DMS114 treated with DMSO at 0.1 percent for 48 hours (cell line): ENCODE measurements around the gene MBD5.
"Not testable (repeated sequence)": the region's sequence is repeated elsewhere in the genome, so short reads cannot be mapped to it uniquely, and the experiment has no call there.

Experiments used
- DNase-seq: peaks from one replicate; lab custom pipeline; 2025; ENCODE audit not compliant: unreplicated experiment; lab: John Stamatoyannopoulos, UW

Gene MBD5

GRCh38 chr2:148540022-148540421, 519.1 kb downstream of the MBD5 start:
- DNase-seq: no peak

- no peak for DNase-seq
Measured at GRCh38 chr2:148541792-148542191, 520.9 kb downstream of the MBD5 start.

DNA sequence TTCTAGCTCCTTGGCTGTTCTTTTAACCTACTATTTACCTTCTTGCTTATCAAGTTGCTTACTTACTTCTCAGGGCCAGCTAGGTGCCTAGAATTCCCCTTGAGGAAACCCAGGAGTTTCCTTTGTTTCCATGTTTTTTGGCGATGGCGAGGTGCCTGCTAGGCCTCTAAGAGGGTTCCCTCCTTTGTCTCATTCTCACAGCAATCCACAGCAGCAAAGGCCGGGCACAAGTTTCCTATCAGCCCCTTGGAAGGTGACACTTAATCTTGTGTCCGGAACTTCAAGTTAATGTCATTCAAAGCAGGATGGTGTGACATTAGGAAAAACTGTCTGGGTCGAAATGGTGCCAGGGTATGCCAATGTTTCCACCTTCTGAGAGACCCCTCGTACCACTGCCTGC, 521.7 kb downstream of the MBD5 start:
- no peak for DNase-seq

DNA sequence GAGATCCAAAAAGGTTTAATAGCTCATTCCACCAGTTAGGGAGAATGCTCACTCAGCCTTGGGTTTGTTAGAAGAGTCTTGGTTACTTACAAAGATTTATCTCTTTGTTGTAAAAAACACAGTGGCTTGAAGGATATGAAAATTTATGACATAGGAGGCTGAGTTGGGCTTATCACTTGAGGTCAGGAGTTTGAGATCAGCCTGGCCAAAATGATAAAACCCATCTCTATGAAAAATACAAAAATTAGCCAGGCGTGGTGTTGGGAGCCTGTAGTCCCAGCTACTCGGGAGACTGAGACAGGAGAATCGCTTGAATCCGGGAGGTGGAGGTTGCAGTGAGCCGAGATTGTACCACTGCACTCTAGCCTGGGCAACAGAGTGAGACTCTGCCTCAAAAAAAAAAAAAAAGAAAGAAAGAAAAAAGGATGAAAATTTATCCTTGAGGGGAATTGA, 522.2 kb downstream of the MBD5 start:
- not testable (repeated sequence) for DNase-seq

DNA sequence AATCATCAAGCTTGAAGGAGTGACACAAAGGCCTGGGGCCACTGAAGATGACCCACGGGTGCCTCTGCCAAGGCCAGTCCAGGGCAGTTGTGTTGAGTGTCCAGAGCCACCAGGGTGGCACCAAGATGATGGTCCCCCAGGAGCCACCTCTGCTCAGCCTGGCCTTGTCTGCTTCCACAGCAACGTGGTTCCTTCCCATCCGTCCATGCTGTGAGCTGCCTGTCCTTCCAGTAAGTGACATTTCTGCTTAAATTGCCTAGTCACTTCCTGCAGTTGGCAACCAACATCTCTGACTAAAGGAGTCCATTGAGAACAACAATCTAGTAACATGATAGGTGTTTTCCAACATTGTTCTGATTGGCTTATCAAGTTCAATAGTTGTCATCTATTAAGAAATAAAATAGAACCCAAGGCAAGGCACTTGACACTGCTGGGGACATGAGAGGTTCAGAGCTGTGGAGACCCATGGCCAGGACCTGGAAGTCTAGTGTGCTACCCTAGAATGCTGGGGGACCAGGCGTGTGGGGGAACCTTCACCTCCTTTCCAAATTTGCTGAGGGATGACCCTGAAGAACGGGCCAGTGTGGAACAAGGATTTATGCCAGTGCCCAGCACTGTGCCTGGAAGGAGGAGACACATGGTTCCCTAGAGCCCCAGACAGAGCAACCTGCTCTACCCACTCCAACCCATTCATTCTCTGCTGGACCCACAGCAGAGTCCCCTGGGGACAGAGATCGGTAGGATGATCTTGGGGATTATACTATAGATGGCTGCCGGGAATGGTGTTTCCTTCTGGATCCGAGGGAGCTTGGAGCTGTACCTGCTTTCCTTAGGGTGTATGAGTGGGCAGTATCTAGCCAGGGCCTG, 524.7 kb downstream of the MBD5 start:
- DNase-seq: no peak

- no peak for DNase-seq
Measured at GRCh38 chr2:148546270-148546669, 525.4 kb downstream of the MBD5 start.

DNA sequence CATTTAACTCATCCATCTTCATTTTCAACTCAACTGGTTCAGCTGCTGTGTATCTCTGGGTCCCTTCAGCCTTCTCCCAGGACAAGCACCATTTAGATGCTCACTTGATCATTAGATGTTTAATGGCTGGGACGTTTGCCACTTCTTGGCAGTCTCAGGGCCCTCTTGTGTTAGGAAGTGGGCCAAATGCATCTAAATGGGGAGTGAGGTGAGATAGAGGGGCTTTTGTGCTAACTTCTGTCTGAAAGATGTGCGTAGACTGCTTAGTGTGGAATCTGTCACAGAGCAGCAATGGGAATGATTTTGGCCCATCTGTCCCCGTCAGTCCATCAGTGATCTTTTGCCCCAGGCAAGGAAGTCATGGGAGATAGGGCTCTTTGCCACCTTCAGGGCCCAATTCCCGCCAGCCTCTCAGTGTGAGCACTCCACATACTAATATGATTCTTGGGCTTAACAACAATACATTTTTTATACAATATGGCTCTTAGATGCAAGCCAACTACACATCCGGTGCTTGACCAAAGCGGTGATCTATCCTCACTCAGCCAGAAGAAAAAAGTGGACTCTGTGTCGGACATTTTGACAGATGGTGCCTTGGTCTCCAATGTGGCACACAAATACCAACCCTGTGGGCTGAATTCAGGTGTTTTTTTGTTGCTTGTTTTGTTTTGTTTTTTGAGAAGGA, 528.0 kb downstream of the MBD5 start:
- no peak for DNase-seq

- DNase-seq: no peak
Measured at GRCh38 chr2:148552675-148553331, 531.9 kb downstream of the MBD5 start.

DNA sequence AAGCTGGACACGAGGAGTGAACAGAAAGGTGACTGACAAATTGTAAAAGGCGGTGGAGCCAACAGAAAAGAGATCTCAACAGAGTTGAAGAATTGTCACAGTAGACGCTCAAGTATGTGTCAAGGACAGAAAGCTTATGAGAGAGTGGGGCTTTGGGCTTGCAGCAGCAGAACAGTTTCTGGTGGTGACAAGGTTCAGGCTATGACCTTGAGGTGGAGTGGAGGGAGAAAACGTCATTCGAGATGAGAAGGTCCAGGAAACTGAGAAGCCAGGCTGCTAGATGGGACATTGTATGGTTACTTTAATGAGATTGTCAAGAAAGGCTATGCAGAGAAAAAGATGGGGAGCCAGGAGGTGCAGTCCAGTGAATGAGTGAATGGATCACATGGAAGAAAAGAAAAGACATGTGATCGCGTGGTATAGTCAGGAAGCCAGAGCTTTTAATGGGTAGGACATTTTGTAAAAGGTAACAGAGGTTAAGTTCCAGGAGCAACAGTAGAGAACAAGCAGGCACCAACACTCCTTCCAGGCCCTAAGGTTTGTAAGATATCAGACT, 532.5 kb downstream of the MBD5 start:
- no peak for DNase-seq

DNA sequence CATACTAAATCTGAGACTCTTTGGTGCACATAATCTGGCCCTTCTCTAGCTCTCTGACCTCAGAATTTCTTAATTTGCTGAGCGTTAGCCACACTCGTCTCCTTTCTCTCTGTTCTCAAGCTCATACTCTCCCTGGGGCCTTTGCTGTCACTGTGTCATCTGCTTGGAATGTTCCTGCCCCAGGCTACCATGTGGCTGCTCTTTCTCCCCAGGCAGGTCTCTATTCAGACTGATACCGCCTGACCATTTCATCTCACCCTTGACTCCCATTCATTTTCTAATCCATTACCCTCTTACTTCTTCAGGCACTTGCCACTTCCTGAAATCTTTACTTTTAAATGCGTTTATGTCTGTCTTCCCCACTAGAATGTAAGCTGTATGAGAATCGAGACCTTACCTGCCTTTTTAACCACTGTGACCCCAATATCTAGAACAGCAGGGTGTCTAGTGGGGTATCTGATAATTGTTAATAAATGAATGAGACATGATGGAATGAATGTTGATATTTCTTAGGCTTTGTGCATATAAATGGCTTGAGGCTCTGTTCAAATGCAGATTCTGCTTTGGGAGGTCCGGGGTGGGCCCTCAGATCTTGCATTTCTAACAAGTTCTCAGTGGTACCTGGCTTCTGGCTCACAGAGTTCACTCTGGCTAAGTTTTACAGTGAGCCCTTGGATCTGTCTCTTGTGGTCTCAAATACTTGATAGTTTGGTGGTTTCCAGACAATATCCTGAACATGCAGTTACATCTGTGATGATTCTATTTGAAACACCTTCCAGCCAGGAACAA, 533.8 kb downstream of the MBD5 start:
- no peak for DNase-seq

DNA sequence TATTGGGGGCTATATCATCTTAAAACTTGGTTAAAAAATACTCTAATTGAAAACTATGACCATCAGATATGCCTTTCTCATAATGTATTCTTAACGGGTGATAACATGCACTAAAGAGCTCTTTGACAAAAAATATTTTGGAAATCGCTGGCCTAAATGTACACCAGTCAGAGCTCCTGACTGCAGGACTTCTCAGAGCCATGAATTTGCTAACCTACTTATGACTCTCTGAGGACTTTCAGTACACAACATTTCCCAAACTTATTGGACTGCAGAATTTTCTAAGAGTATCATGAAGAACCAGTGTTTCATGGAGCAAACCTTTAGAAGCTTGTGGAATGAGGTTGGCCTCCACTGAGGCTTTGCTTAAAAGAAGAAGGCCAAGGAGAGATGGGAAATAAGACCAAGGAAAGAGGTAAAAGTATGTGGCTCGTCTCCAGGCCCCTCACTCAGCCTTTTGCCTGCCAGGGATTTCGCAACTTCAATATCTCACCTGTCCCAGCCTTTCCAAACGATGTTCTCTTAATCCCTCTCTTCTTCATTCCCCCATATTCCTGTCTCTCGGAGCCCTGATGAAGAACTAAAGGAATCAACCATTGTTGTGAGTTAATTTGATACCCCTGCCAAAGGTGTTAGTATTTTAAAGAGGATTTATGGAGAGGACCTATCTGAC, 534.9 kb downstream of the MBD5 start:
- DNase-seq: no peak

DNA sequence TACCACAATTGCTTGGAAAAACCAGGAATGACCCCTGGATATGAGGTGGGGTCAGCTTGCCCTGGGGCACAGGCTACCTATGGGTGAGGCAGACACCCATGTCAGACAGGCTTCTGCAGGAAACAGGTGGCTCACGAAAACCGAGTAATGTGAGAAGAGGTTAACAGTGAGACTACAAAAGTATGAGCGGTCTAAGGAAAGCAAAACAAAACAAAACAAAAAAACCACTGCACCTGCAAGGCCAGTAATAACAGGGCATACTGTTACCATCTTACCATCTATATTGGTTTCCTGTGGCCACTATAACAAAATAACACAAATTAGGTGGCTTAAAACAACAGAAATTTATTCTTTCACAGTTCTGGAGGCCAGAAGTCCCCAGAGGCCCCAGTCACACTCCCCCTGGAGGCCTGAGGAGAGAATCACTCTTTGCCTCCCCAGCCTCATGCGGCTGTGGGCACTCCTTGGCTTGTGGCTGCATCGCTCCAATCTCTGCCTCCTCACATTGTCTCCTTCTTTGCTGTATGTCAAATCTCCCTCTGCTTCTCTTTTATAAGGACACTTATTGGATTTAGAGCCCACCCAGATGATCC, 537.0 kb downstream of the MBD5 start:
- no peak for DNase-seq

GRCh38 chr2:148560496-148560895, 539.6 kb downstream of the MBD5 start:
- no peak for DNase-seq

GRCh38 chr2:148561389-148561788, 540.5 kb downstream of the MBD5 start:
- no peak for DNase-seq

DNA sequence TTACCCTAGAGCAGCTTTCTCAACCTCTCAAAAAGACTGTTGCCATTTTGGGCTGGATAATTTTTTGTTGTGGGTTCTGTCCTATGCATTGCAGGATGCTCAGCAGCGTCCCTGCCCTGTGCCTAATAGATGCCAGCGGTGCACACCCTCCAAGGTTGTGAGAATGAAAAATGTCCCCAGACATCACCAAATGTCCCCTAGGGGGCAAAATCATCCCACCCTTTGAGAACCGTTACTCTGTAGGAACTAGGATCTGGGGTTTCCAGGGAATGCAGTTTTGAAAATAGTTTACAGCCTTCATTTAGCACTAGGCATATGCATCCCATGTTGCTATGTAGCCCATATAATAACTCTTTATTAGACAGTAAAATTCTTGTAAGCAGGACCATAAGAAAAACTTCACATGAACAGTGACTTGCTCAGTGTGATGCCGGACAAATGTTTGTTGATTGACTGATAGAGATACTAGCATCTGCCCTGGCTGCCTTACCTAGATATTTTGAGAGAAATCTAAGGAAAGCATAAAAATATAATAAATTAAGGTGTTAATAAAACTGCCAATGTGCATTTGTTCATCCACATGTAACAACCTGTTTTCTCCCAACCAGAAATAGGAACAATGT, 544.5 kb downstream of the MBD5 start:
- no peak for DNase-seq
